HG03064 (cell line): ENCODE results near the gene RHBDL1.

Experiments
- ATAC-seq: cut with Tn5 transposase; IDR thresholded peaks from one replicate; pipeline ENCODE4 v1.9.1; 2021; ENCODE audit warnings: low read depth; ENCODE audit not compliant: unreplicated experiment

RHBDL1 gene

GRCh38 chr16:636206-637080 is 39.0 kb upstream of the RHBDL1 start, which contains the start of gene METTL26:
METTL26 (minus strand) TSS chr16:636305; CDS start chr16:636290, 15 bp downstream.
- peak; percentile 69 for ATAC-seq

GRCh38 chr16:637081-638018 is 38.1 kb upstream of the RHBDL1 start:
- no peak for ATAC-seq

DNA sequence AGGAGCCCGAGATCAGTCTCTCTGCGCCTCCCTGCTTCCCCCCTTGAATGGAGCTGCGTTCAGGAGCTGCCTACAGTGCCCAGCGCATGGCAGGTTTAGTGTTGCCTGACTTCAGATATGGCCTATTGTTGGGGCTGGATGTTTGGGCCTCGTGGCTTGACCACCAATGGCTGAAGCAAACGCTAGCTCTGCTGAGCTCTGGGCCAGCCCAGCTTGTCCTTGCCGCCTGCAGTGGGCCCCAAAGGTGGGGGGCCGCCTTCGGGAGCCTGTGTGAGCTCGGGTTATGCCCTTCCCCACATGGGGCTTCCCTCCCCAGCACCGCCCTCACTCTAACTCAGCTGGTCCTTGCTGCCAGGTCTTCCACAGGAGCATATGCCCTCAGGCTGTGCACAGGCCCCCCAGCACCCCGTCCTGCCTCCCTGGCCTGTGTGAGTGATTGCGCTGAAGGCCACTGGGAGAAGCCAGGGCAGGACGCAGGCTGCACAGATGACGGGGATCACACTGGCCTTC is 37.4 kb upstream of the RHBDL1 start:
- no peak for ATAC-seq

GRCh38 chr16:638836-639235 is 36.6 kb upstream of the RHBDL1 start:
- ATAC-seq, result no peak

DNA sequence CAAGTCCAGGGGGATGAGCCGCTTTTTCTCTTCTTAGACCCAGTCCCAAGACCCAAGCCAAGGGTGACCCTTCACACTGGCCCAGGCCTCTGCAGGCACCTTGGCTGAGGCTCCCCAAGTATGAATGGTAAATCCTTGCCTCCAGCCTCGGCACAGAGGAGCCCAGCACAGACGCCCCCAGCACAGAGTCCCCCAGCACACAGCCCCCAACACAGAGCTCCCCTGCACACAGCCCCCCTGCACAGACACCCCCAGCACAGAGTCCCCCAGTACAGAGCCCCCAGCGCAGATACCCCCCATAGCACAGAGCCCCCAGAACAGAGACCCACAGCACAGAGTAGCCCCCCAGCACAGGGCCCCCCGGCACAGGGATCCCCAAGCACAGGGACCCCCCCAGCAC is 34.9 kb upstream of the RHBDL1 start:
- ATAC-seq, result no peak

DNA sequence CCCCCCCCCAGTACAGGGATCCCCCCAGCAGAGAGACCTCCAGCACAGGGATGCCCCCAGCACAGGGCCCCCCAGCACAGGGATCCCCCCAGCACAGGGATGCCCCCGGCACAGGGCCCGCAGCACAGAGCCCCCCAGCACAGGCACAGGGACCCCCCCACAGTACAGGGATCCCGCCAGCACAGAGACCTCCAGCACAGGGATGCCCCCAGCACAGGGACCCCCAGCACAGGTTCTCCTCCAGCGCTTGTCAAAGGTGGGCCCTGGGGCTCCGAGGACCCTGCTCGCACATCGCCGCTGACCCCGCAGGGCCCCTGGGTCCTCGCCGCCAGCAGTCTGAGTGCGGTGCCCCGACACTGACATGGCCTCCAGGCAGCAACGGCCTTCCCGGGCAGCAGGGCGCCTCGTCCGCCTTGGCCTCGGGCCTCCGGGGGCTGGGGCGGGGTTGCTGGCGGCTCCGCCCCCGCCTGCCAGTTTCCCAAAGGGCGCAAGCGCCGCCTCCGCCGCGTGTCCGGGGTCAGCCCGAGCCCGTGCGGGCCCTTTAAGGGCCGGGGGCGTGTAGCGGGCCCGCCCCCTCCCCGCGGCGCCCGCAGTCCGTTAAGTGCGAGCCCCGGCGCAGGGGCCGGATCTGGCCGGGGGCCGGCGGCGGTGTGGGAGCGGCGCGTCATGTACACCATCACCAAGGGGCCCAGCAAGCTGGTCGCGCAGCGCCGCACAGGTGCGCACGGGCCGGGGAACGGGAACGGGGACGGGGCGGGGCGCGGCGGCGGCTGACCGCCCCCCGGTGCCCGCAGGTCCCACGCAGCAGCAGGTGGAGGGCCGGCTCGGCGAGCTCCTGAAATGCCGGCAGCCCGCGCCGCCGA is 33.9 kb upstream of the RHBDL1 start, which contains the start of gene MCRIP2:
MCRIP2 (plus strand) TSS at position 503 of the 863 bp plus-strand sequence; CDS start at position 667, 164 bp downstream.
- ATAC-seq, result no peak

DNA sequence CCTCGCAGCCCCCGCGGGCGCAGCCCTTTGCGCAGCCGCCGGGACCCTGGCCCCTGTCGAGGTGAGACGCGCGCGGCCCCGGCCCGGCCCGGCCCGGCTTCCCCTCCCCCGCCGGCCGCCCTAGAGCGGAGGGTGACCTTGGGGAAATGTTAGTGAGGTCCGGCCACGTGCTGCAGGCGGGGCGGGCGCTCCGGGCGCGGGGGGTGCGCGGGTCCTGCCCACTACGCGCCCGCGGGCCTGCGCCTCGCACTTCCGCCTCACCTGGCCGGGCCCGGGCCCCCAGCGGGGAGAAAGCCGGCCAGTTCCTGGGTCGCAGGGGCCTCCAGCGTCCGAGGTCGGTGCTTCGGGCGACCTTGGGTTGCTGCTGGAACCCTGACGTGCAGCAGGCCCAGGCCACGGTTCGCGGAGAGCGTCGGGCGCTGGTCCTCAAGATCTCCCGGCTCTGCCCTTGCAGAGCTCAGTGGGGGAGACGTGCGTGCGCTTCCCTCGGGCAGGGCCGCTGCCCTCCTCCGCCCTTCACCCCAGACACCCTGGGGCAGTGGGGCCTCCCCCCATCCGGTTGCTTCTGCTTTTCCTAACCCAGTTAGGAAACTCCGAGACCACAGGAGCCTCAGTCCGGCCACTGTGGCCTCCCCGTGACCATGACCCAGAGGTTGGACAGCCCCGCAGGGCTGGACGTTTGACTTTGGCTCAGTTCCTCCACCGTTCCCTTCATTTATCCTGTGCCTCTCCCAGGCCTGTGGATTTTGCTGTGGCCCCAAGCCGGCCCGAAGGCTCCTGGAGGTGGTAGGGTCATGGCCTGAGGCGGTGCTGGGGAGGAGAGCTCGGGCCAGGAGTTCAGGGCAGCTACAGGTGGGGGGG is 33.1 kb upstream of the RHBDL1 start:
- no peak for ATAC-seq

- no peak for ATAC-seq
Measured at GRCh38 chr16:643050-643368, 32.5 kb upstream of the RHBDL1 start.

GRCh38 chr16:644556-644955 is 30.9 kb upstream of the RHBDL1 start:
- ATAC-seq, result no peak

GRCh38 chr16:645852-646678 is 29.4 kb upstream of the RHBDL1 start:
- no peak for ATAC-seq

- no peak for ATAC-seq
Measured at GRCh38 chr16:646679-647172, 28.7 kb upstream of the RHBDL1 start.

- ATAC-seq, result no peak
Measured at GRCh38 chr16:647173-647902, 28.1 kb upstream of the RHBDL1 start.

- ATAC-seq, result no peak
Measured at GRCh38 chr16:648071-648780, 27.2 kb upstream of the RHBDL1 start.

GRCh38 chr16:648781-649589 is 26.5 kb upstream of the RHBDL1 start, which contains the start of gene WDR90:
WDR90 (plus strand) TSS chr16:649365; CDS start chr16:649417, 52 bp downstream.
- peak; percentile 68 for ATAC-seq

DNA sequence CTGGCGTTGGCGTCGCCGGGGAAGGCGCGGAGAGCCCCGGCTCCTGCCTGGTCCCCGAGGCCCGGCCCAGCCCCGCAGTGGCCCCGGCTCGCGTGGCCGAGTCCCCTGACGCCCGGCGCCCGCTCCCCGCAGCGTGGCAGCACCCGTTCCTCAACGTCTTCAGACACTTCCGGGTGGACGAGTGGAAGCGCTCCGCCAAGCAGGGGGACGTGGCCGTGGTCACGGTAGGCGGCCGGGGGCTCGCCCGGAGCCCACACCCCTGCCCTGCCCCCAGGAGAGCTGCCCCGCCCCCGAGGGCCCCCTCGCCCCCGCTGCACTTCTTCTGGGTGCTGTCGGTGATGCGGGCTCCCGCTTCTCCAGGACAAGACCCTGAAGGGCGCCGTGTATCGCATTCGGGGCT is 25.8 kb upstream of the RHBDL1 start:
- ATAC-seq, result no peak

- ATAC-seq, result no peak
Measured at GRCh38 chr16:651844-652243, 23.6 kb upstream of the RHBDL1 start.
